GM18858 (cell line): ENCODE measurements around the gene ZNF777.
"Not testable (repeated sequence)": the region's sequence is repeated elsewhere in the genome, so short reads cannot be mapped to it uniquely, and the experiment has no call there.

Experiments used
- ATAC-seq: cut with Tn5 transposase; IDR thresholded peaks from one replicate; pipeline ENCODE4 v1.9.1; 2021; ENCODE audit not compliant: unreplicated experiment

Gene ZNF777

GRCh38 chr7:149460493-149461277 is at the start of gene ZNF777:
TSS of gene ZNF777 (minus strand) at chr7:149461062. CDS start at chr7:149456022, 5,040 bp downstream.
- ATAC-seq = peak; percentile 94

- ATAC-seq = no peak
Measured at GRCh38 chr7:149510248-149510647, 49.4 kb upstream of the ZNF777 start.

GRCh38 chr7:149509774-149510173 is 48.9 kb upstream of the ZNF777 start:
- no peak for ATAC-seq

- ATAC-seq = no peak
Measured at GRCh38 chr7:149505551-149505950, 44.7 kb upstream of the ZNF777 start.

GRCh38 chr7:149501651-149502050 is 40.8 kb upstream of the ZNF777 start:
- no peak for ATAC-seq

GRCh38 chr7:149500910-149501309 is 40.0 kb upstream of the ZNF777 start:
- ATAC-seq = no peak

- no peak for ATAC-seq
Measured at GRCh38 chr7:149500201-149500600, 39.3 kb upstream of the ZNF777 start.

- ATAC-seq = no peak
Measured at GRCh38 chr7:149498811-149499210, 37.9 kb upstream of the ZNF777 start.

GRCh38 chr7:149497467-149498261 is 36.8 kb upstream of the ZNF777 start, which contains the start of gene ZNF746:
TSS of gene ZNF746 (minus strand) at chr7:149497809. CDS start at chr7:149497536, 273 bp downstream.
- peak; percentile 95 for ATAC-seq

- ATAC-seq = peak; percentile 2
Measured at GRCh38 chr7:149496642-149497391, 36.0 kb upstream of the ZNF777 start.

- no peak for ATAC-seq
Measured at GRCh38 chr7:149495785-149496641, 35.2 kb upstream of the ZNF777 start.

- ATAC-seq = no peak
Measured at GRCh38 chr7:149494738-149495368, 34.0 kb upstream of the ZNF777 start.

GRCh38 chr7:149493975-149494374 is 33.1 kb upstream of the ZNF777 start:
- ATAC-seq = not testable (repeated sequence)

- no peak for ATAC-seq
Measured at GRCh38 chr7:149493366-149493765, 32.5 kb upstream of the ZNF777 start.

- no peak for ATAC-seq
Measured at GRCh38 chr7:149490083-149490760, 29.4 kb upstream of the ZNF777 start.

GRCh38 chr7:149489391-149490024 is 28.6 kb upstream of the ZNF777 start:
- ATAC-seq = no peak

- no peak for ATAC-seq
Measured at GRCh38 chr7:149479568-149479967, 18.7 kb upstream of the ZNF777 start.

GRCh38 chr7:149478754-149479153 is 17.9 kb upstream of the ZNF777 start:
- no peak for ATAC-seq
